Measurements from ENCODE around the gene AGA. TPM values are rescaled to one million over a fixed set of nuclear protein-coding genes. Genes with fewer than 3 reads are reported as not detected.

AGA gene
- total RNA-seq, 1 donor from 2014 or later: 26.3 TPM

DNA sequence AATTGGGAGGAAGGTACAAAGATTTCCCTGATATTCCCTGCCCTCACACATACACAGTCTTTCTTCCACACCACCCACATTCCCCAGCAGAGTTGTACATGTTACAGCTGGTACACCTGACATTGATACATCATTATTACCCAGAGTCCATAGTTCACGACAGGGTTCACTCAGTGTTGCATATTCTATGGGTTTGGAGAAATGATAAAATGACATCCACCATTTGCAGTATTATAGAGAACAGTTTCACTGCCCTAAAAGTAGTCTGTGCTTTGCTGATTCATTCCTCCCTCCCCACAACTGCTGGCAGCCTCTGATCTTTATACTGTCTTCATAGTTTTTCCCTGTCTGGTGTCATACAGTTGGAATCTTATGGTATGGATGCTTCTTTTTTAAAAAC is 15.0 kb downstream of the AGA start:
- Histone ChIP-seq H3K27me3 (no peaks in the 10 kb centered on the region), H3K27ac (no peak overlapping the region), H3K9me3 (no peaks in the 10 kb centered on the region), H3K4me3 (no peak overlapping the region), H3K36me3 (peaks cover 0 to 3% of the 10 kb centered on the region in 2 donors), H3K4me1 (no peaks in the 10 kb centered on the region)
- TF ChIP-seq POLR2AphosphoS5 (IDR thresholded peaks at IDR 0.05; ENCODE audit: insufficient read depth in 1 of 2, low read depth in 1 of 2) (no peak), POLR2A (IDR thresholded peaks at IDR 0.05) (no peak)
- TF ChIP-seq, protein P1, sequence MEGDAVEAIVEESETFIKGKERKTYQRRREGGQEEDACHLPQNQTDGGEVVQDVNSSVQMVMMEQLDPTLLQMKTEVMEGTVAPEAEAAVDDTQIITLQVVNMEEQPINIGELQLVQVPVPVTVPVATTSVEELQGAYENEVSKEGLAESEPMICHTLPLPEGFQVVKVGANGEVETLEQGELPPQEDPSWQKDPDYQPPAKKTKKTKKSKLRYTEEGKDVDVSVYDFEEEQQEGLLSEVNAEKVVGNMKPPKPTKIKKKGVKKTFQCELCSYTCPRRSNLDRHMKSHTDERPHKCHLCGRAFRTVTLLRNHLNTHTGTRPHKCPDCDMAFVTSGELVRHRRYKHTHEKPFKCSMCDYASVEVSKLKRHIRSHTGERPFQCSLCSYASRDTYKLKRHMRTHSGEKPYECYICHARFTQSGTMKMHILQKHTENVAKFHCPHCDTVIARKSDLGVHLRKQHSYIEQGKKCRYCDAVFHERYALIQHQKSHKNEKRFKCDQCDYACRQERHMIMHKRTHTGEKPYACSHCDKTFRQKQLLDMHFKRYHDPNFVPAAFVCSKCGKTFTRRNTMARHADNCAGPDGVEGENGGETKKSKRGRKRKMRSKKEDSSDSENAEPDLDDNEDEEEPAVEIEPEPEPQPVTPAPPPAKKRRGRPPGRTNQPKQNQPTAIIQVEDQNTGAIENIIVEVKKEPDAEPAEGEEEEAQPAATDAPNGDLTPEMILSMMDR (IDR thresholded peaks at IDR 0.05): no peak
- DNase-seq (ENCODE audit: extremely low spot score in 2 of 2): no peak
- intact Hi-C loops (cut with DNase I): no loop called here

DNA sequence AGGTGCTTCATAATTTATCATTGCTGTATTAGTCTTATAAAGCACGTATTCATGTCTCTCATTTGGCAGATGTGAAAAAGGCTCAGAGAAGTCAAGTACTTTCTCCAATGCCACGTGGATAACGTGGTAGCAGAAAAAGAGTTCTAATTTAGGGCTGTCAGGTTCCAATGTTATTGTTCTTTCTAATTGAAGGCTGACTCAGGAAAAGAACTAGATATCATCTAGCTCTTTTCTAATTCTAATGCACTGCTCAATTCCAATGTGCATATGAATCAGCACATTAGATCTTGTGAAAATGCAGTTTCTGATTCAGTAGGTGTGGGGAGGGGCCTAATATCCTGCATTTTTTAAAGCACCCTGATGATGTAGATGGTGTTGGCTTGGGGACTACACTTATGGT is 22.8 kb downstream of the AGA start:
- Histone ChIP-seq H3K9me3 (no peaks in the 10 kb centered on the region), H3K36me3 (no peaks in the 10 kb centered on the region), H3K27ac (no peak overlapping the region), H3K4me1 (no peaks in the 10 kb centered on the region), H3K27me3 (no peaks in the 10 kb centered on the region), H3K4me3 (no peak overlapping the region)
- intact Hi-C loops (cut with DNase I): no loop called here
- TF ChIP-seq POLR2A (IDR thresholded peaks at IDR 0.05): no peak
- DNase-seq (ENCODE audit: extremely low spot score in 2 of 2): no peak

DNA sequence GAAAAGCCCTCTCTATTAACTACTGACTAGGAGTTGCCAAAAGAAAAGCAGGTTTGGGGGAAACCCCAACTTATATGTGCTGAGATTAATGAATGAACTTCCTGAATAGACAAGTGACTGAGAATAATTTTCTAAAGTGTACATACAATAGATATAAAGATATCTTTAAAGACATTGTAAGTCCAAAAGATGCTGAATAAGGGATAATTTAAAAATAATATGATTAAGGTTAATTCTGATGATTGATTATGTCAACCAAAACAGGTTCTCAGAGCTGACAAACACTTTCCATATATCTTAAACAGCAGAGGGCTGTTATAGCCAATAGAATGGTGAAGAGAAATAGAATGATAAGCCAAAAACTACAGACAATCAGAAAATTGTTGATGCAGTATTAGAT is 28.6 kb downstream of the AGA start:
- Histone ChIP-seq H3K36me3 (no peaks in the 10 kb centered on the region), H3K4me3 (no peak overlapping the region), H3K9me3 (no peaks in the 10 kb centered on the region), H3K4me1 (no peaks in the 10 kb centered on the region), H3K27ac (no peak overlapping the region), H3K27me3 (no peaks in the 10 kb centered on the region)
- intact Hi-C loops (cut with DNase I): no loop called here
- no peak for TF ChIP-seq POLR2A (IDR thresholded peaks at IDR 0.05)
- TF ChIP-seq, protein P1 (IDR thresholded peaks at IDR 0.05): no peak
- no peak for TF ChIP-seq POLR2AphosphoS5 (IDR thresholded peaks at IDR 0.05; ENCODE audit: insufficient read depth in 1 of 2, low read depth in 1 of 2)
- no peak for DNase-seq (ENCODE audit: extremely low spot score in 2 of 2)

DNA sequence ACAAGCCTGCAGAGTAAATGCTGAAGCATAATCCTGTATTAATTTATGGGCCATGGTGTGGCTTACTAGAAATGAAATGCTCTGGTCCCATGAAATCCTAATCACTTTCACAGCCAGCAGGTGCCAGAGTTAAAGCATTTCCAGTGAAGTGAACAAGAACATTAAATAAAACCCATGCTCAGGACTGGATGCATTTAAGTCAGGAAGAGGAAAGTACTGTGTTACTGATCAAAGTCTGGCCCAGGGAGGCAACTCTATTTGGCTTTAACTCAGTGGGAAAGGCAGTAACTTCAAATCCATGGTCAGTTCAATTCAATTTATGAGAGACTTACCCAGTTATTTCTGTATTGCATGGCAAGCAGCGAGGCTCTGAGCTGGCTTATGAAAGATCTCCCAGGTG is 29.2 kb downstream of the AGA start:
- TF ChIP-seq, protein P1 (IDR thresholded peaks at IDR 0.05): no peak
- TF ChIP-seq POLR2AphosphoS5 (IDR thresholded peaks at IDR 0.05; ENCODE audit: insufficient read depth in 1 of 2, low read depth in 1 of 2) (no peak), POLR2A (IDR thresholded peaks at IDR 0.05) (no peak)
- DNase-seq (ENCODE audit: extremely low spot score in 2 of 2): no peak
- intact Hi-C loops (cut with DNase I): no loop called here
- Histone ChIP-seq H3K27ac (no peak overlapping the region), H3K4me1 (no peaks in the 10 kb centered on the region), H3K36me3 (no peaks in the 10 kb centered on the region), H3K9me3 (no peaks in the 10 kb centered on the region), H3K27me3 (no peaks in the 10 kb centered on the region), H3K4me3 (no peak overlapping the region)

DNA sequence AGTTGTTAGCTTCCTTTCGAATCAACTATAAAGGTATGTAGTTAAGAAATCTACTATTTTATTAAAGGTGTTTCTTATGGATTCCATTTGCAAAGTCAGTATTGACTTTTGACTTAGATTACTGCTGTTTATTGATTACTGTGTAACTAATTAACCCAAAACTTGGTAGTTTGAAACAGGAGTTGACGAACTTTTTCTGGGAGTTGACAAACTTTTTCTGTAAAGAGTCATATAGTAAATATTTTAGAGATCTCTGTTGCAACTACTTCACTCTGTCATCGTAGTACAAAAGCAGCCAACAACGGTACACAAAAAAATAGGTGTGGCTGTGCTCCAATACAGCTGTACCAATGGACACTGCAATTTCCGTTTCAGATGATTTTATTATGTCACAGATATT is 30.2 kb downstream of the AGA start:
- TF ChIP-seq POLR2A (IDR thresholded peaks at IDR 0.05) (no peak), POLR2AphosphoS5 (IDR thresholded peaks at IDR 0.05; ENCODE audit: insufficient read depth in 1 of 2, low read depth in 1 of 2) (no peak)
- TF ChIP-seq, protein P1 (IDR thresholded peaks at IDR 0.05): no peak
- no peak for DNase-seq (ENCODE audit: extremely low spot score in 2 of 2)
- Histone ChIP-seq H3K27me3 (no peaks in the 10 kb centered on the region), H3K27ac (no peak overlapping the region), H3K4me1 (no peaks in the 10 kb centered on the region), H3K4me3 (no peak overlapping the region), H3K9me3 (no peaks in the 10 kb centered on the region), H3K36me3 (no peaks in the 10 kb centered on the region)
- intact Hi-C loops (cut with DNase I): no loop called here

DNA sequence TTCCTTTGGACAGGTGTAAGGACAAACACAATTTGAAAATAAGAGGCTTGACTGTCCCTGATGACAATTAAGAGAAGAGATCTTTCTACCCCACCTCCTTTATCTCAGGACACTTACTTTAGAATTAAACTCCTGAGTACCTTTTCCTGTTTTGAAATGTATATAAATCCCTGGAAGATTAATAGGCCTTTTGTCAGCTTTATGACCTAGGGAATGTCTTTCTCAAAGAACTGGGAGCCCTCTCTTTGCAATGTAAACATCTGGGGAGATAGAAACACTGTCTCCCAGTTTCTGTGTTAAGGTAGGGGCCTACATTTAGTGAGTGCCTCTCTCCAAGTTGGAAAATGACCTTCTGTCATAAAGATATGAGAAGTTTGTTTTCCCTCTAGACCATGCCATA is 31.7 kb downstream of the AGA start:
- Histone ChIP-seq H3K4me3 (no peak overlapping the region), H3K4me1 (no peaks in the 10 kb centered on the region), H3K27ac (no peak overlapping the region), H3K9me3 (no peaks in the 10 kb centered on the region), H3K27me3 (no peaks in the 10 kb centered on the region), H3K36me3 (no peaks in the 10 kb centered on the region)
- TF ChIP-seq, protein P1 (IDR thresholded peaks at IDR 0.05): no peak
- no peak for TF ChIP-seq POLR2A (IDR thresholded peaks at IDR 0.05)
- intact Hi-C loops (cut with DNase I): no loop called here
- no peak for DNase-seq (ENCODE audit: extremely low spot score in 2 of 2)
